Activated naive CD4-positive, alpha-beta T cell (primary cell): ENCODE data around the gene LAYN.

Experiments used
- DNase-seq, 4 experiments: peaks; one replicate each; lab custom pipeline; 2025; lab: John Stamatoyannopoulos, UW

Gene LAYN

DNA sequence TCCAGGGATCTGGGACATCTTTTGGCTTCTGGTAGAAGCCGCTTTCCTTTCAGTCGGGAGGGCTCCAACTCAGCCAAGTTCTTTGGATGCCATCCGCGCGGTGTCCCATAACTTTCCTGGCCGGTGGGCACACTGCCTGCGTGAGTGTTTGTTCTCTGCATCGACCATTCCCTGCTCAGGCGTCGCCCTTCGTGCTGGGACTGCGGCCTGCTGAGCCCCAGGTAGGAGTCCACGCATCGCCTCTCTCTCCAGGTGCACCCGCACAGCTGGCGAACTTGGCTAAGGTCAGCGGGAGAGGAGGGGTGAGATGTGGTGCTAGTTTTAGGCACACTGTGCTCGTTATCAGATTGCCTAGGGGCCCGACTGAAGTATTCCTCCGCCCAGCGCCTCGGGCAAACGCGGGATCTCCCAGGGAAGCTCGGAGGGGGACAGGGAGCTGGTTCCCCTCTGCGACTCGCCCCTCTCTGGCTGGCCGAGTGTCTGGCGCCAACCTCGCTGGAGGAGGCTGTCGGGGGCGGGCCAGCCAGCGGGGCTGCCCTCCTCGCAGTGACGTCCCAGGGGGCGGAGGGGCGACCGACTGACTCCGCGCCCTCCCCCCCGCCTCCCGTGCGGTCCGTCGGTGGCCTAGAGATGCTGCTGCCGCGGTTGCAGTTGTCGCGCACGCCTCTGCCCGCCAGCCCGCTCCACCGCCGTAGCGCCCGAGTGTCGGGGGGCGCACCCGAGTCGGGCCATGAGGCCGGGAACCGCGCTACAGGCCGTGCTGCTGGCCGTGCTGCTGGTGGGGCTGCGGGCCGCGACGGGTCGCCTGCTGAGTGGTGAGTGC lies at the start of gene LAYN:
Gene LAYN, plus strand, starts transcription at position 607 of the 823 bp plus-strand sequence. Its CDS starts 124 bp downstream, at position 731.
- peak in 1 of 4 experiments; percentile 27 for DNase-seq

GRCh38 chr11:111494040-111494439 lies 46.5 kb upstream of the LAYN start:
- DNase-seq, result no peak

GRCh38 chr11:111499483-111499882 lies 41.0 kb upstream of the LAYN start:
- DNase-seq, result no peak

DNA sequence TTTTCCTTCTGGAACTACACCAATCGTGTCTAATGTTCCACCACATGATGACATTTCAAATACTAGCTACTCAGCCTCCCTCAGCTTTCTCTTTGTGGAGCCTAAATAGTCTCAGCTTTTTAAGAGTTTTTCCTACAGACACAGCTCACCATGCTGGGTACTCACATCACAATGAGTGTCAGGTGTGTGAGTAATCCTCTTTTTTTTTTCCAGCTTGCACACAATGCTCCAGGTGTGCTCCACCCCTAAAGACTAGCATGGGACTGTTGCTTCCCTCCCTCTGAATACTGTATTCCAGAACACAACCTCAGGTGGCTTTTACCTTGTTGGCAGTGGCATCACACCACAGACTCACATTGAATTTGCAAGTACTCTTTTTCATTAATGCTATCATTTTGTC lies 40.0 kb upstream of the LAYN start:
- no peak for DNase-seq

- DNase-seq, result no peak
Measured at GRCh38 chr11:111502611-111503010, 37.9 kb upstream of the LAYN start.

DNA sequence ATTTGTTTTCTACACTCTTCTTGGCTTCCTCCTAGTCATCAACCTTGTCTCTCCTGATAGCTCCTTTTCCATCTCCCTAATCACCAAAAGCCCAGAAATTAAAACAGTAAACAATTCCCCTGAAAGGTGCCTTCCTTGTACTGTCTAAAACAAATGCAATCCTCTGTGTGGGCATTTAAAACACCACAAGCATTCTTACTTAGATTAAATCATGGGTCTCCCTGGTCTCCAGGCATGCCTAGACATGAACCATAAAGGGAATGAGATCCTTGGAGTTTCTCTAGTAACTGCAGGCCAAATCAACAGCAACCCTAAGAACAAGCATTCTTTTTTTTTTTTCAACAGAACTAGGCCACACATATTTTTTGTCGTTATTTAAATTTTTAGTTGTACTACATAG lies 30.2 kb upstream of the LAYN start:
- DNase-seq, result no peak

GRCh38 chr11:111512296-111513239 lies 28.0 kb upstream of the LAYN start, which contains the start of gene BTG4:
Gene BTG4, minus strand, starts transcription at chr11:111512386. Its CDS starts 13,610 bp downstream, at chr11:111498776.
- peak in 1 of 4 experiments; percentile 1 for DNase-seq

DNA sequence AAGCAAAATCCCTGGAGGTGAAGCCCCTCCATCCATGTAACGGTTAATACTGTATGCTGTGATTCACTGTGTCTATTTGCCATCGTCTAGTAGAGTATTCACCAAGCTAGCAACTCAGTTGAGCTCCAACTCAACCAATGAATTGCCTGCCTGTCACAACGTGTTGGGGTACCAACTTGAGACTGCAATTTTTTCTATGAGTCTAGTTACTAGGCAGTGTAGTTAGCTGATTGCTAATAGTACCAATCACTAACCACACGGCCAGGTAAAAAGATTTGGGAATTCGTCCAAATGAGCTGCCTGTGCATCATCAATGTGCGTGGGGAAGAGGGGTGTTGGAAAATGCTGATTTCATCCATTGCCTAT lies 27.3 kb upstream of the LAYN start:
- no peak for DNase-seq

- peak in 2 of 4 experiments; percentile 2 to 13 for DNase-seq
Measured at GRCh38 chr11:111514216-111515031, 26.1 kb upstream of the LAYN start, which contains the start of gene HOATZ. Gene HOATZ, plus strand, starts transcription at chr11:111514778. Its CDS starts 7 bp downstream, at chr11:111514785.

DNA sequence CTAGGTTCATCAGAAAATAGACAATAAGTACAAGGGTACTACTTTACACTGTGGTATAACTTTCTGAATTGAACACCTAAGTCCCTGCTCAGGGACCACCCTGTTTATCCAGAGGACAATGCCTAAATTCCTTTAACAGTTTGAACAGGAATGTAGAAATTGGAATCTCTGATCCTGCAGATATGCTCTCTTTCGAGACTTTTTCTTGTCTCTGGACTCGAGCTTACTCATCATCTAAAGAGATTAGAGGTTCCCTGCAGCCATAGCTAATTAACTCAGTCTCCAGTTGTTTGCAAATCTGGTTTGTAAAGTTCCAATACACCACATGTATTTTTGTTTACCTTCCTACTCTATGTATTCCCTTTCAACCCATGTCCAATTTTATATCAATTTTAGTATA lies 24.9 kb upstream of the LAYN start:
- DNase-seq, result no peak

GRCh38 chr11:111518668-111519067 lies 21.9 kb upstream of the LAYN start:
- DNase-seq, result no peak

DNA sequence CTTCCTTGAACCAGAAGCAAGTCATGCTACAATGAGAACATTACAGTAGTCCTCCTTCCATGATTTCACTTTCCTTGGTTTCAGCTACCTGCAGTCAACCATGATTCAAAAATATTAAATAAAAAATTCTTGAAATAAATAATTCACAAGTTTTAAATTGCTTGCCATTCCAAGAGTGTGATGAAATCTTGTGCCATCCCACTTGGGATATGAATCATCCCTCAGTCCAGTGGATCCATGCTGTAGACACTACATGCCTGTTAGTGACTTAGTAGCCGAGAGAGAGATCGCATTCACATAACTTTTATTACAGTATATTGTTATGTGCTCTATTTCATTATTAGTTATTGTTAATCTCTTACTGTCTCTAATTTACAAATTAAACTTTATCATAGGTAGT lies 20.0 kb upstream of the LAYN start:
- no peak for DNase-seq

- no peak for DNase-seq
Measured at GRCh38 chr11:111521135-111521534, 19.4 kb upstream of the LAYN start.

- no peak for DNase-seq
Measured at GRCh38 chr11:111522426-111522825, 18.1 kb upstream of the LAYN start.

- no peak for DNase-seq
Measured at GRCh38 chr11:111523343-111523742, 17.2 kb upstream of the LAYN start.

GRCh38 chr11:111524056-111524455 lies 16.5 kb upstream of the LAYN start:
- DNase-seq, result no peak

DNA sequence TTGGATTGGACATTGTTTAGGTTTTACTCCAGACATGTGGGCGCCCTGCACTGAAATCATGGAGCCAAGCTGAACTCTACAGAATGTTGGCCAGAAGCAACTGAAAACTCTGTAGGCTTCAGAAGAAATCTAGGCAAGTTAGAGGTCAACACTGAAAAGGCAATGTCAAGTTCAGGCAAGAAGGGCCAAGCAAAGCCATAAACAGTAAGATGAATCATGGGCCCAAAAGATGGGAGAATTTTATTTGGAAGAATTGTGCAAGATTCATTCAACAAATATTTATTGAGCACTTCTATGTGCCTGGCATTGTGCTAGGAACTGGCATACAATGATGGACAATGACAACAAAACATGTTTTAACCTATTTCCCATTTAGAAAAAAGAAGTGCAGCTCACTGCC lies 15.1 kb upstream of the LAYN start:
- DNase-seq, result no peak

DNA sequence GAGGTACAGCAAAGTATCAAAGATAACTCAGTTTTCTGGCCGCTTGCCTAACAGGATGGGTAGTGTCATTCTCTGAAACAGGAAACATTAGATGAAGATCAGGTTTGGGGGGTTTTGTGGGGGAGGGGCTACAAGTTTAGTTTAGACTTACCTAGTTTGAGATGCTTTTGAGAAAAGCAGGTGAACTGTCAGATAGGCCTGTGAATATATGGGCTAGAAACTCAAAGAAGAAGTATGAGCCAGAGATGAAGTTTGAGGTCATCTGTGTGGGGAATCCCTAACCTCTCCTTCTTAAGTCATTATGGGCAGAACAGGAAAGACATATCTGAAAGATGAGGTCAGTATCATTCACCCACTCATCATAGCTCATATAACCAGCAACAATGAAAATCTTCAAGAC lies 14.0 kb upstream of the LAYN start:
- no peak for DNase-seq

DNA sequence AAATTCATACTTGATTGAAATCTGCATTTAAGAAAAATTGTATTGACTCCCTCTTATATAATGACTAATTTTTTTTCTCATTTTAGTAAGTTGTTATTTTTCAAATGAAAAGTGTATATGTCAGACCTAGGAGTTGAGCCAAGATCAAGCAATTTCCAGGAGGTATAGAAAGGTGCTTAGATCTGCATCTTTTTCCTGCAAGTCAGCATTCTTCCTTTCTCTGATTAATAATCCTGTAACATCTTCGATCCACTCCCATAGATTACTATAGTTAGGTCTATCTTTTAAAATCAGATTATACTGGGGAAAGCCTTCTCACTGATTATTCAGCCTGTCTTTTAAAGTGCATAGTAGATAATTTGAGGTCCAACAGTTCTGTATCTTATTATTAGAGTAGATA lies 13.2 kb upstream of the LAYN start:
- DNase-seq, result no peak

DNA sequence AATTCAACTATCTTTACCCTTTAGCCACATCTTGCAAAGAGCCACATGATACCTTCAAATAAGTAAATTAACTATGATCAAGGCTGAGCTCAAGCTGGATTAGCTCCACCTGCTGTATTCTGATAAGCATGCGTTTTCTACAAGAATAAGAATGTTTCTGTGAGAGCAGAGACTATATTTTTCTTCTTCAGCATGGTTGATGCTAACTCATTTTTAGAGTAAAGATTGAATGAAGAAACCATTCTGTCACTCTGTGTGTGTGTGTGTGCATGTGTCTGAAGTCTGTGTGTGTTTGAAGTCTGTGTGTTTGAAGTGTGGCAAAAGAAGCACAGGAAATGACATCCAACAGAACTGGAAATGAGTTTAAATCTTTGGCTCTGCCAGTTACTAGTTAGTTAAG lies 12.0 kb upstream of the LAYN start:
- no peak for DNase-seq

- no peak for DNase-seq
Measured at GRCh38 chr11:111530091-111530490, 10.4 kb upstream of the LAYN start.

DNA sequence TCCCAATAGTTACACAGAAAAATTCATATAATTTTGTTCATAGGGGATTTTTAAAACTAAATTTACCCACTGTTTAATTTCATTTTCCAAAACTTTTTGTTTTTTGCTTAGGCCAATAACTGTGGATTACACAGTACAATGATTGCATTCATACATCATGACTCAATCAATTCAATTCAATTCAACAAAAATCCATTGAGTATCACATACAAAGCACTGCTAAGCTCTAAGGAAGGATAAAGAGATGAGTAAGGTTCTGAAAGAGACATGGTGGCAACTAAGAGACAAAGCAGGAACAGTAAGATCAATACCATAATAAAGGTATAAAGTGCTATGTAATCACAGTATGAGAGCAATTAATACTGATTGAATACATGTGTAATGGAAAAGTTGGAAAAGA lies 9.4 kb upstream of the LAYN start:
- no peak for DNase-seq
